Measurements from ENCODE around the gene IL1B.

Gene IL1B

DNA sequence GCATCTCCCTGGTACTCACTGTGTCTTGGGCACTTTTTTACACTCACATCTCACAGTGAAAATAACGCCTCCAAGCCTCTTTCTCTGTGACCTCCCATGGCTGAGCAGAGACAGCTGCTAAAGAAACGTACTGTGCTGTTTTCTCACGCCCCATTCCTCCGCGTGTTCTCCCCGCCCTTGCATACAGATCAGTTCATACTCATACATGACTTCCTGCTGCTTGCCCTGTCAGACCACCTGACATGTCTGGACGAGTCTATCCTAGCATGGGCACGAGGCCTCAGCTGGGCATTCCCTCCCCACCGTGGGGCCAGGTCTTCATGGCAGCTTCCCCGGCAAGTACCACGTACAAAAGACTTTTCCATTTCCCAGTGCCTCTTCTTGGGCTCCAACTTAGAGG, 31.0 kb downstream of the IL1B start:
- Histone ChIP-seq H2AFZ (ENCODE audit: low read length, unreplicated experiment) (no peak overlapping the region), H3K79me2 (ENCODE audit: control insufficient read depth, insufficient read depth, low read length, unreplicated experiment) (no peaks in the 10 kb centered on the region), H3K27ac (ENCODE audit: low read depth, low read length) (peak overlapping the region; percentile 93; the same call in 1 of the 2 replicates), H3K4me3 (ENCODE audit: low read depth, low read length) (no peak overlapping the region), H3K4me1 (ENCODE audit: control insufficient read depth, insufficient read depth, low read length, unreplicated experiment) (peaks cover 18% of the 10 kb centered on the region), H3K27me3 (ENCODE audit: insufficient read depth, low read length) (no peaks in the 10 kb centered on the region), H3K36me3 (ENCODE audit: insufficient read depth, low read length) (peaks cover 5% of the 10 kb centered on the region; the same call in 1 of the 2 replicates)

DNA sequence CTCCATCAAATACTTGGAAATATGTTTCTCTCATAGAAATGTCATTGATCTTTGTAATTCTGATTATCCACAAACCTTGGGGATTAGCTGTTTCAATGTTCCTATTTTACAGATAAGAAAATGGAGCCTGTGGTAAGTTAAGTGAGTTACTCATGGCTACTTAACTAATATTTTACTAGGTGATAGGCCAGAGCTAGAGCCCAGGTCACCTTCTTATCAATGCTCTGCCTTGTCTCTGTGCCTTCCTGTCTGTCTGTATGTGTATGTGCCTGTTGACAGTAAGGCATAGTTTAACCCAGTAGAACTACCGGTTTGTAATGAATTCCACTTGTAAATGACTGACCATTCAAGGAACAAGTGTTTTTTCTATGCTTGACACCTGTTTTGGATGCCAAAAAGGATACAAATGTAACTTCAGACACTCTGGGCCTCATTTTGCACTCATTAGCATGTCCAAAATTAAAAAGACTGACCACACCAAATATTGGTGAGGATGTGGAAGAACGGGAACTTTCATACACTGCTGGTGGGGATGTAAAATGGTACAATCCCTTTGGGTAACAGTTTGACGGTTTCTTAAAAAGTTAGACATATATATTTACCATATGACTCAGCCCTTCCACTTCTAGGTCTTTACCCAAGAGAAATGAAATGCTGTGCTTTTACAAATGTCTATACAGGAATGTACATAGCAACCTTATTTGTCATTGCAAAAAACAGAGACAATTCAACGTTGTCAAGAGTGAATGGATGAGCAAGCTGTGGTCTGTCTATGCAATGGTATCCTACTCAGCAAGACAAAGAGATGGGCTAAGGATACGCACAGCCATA, 32.7 kb downstream of the IL1B start:
- Histone ChIP-seq H3K36me3 (ENCODE audit: insufficient read depth, low read length) (peaks cover 5% of the 10 kb centered on the region; the same call in 1 of the 2 replicates), H3K4me3 (ENCODE audit: low read depth, low read length) (no peak overlapping the region), H3K27ac (ENCODE audit: low read depth, low read length) (peak overlapping the region; percentile 93), H3K79me2 (ENCODE audit: control insufficient read depth, insufficient read depth, low read length, unreplicated experiment) (no peaks in the 10 kb centered on the region), H3K27me3 (ENCODE audit: insufficient read depth, low read length) (no peaks in the 10 kb centered on the region), H3K4me1 (ENCODE audit: control insufficient read depth, insufficient read depth, low read length, unreplicated experiment) (peaks cover 18% of the 10 kb centered on the region), H2AFZ (ENCODE audit: low read length, unreplicated experiment) (peak overlapping the region; percentile 39)

DNA sequence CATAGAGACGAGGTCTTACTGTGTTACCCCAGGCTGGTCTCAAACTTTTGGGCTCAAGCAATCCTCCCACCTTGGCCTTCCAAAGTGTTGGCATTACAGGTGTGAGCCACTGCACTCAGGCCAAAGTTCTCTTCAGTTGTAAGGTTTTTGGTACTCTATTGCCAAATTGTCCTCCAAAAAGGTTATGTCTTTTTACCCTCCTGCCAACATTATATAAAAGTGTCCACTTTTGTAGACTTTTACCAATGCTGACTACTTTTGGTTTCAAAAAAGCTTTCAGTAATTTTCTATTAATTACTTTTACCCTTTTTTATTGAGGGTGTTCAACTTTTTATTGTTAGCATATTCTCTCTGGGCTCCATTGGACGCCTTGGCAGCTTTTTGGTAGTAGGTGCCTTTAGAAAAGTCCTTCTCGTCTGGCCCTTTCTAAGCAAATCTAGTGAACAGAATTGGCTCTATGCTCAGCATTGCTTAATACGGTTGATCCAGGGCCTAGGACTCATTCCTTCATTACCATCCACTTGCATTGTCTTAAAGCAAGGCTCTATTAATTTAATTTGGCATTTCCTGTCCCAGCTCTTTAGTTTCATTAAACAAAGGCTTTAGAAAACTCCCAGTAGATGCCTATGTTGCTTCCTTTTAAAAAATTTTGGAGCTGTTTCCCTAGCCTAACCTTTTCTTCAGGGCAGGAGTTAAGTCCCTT, 35.5 kb downstream of the IL1B start:
- Histone ChIP-seq H3K27ac (ENCODE audit: low read depth, low read length) (no peak overlapping the region), H3K27me3 (ENCODE audit: insufficient read depth, low read length) (no peaks in the 10 kb centered on the region), H3K36me3 (ENCODE audit: insufficient read depth, low read length) (no peaks in the 10 kb centered on the region), H3K79me2 (ENCODE audit: control insufficient read depth, insufficient read depth, low read length, unreplicated experiment) (no peaks in the 10 kb centered on the region), H2AFZ (ENCODE audit: low read length, unreplicated experiment) (no peak overlapping the region), H3K4me1 (ENCODE audit: control insufficient read depth, insufficient read depth, low read length, unreplicated experiment) (peaks cover 18% of the 10 kb centered on the region), H3K4me3 (ENCODE audit: low read depth, low read length) (no peak overlapping the region)

DNA sequence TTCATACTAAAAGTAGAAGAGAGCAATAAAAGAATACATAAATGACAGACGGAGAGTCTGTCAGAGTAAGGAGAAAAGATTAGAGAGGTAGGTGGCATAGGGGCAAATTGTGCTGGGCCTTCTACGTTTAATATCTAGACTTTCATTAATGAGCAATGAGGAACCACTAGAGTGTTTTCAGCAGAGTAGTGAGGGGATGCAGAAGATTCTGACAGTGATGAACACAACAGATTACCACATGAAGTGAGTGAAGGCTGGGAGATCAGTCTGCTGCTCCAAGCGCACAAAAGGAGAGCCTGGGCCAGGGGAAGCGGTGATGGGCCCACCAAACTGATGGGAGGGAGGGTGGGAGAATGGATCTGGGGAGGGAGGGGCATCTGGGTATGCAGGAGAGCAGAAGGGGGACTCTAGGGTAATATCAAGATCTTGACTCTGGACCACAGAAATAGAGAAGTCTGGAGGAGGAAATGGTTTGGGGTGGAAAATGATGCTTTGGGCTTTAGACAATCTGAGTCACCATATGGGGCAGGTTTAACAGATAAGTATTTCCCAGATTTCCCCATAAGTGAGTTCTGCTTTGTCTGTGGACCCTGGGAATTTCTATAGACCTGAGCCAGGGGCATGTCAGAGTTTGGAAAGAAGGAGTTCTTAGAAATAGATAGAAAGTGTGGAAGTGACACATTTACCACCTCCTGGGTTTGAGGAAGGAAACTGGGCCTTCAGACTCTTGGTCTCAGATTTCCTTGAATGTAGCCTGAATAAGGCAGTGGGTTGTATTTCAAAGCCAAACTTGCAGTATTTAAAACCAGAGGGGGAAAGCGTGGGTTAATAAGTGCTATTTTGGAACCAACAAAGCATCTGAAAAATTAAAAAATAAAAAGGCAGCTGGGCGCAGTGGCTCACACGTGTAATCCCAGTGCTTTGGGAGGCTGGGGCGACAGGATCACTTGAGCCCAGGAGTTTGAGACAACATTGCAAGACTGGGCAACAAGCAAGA, 37.3 kb downstream of the IL1B start:
- Histone ChIP-seq H3K79me2 (ENCODE audit: control insufficient read depth, insufficient read depth, low read length, unreplicated experiment) (no peaks in the 10 kb centered on the region), H3K27me3 (ENCODE audit: insufficient read depth, low read length) (no peaks in the 10 kb centered on the region), H3K4me3 (ENCODE audit: low read depth, low read length) (no peak overlapping the region), H3K4me1 (ENCODE audit: control insufficient read depth, insufficient read depth, low read length, unreplicated experiment) (peaks cover 21% of the 10 kb centered on the region), H3K36me3 (ENCODE audit: insufficient read depth, low read length) (no peaks in the 10 kb centered on the region), H2AFZ (ENCODE audit: low read length, unreplicated experiment) (no peak overlapping the region), H3K27ac (ENCODE audit: low read depth, low read length) (no peak overlapping the region)

GRCh38 chr2:112796486-112796885, 40.1 kb downstream of the IL1B start:
- H3K36me3 ChIP-seq (ENCODE audit: insufficient read depth, low read length) = no peaks in the 10 kb centered on the region
- peaks cover 24% of the 10 kb centered on the region for H3K4me1 ChIP-seq (ENCODE audit: control insufficient read depth, insufficient read depth, low read length, unreplicated experiment)
- H3K79me2 ChIP-seq (ENCODE audit: control insufficient read depth, insufficient read depth, low read length, unreplicated experiment) = no peaks in the 10 kb centered on the region
- H3K27me3 ChIP-seq (ENCODE audit: insufficient read depth, low read length) = no peaks in the 10 kb centered on the region
- H3K27ac ChIP-seq (ENCODE audit: low read depth, low read length) = no peak overlapping the region
- H2AFZ ChIP-seq (ENCODE audit: low read length, unreplicated experiment) = no peak overlapping the region
- no peak overlapping the region for H3K4me3 ChIP-seq (ENCODE audit: low read depth, low read length)

DNA sequence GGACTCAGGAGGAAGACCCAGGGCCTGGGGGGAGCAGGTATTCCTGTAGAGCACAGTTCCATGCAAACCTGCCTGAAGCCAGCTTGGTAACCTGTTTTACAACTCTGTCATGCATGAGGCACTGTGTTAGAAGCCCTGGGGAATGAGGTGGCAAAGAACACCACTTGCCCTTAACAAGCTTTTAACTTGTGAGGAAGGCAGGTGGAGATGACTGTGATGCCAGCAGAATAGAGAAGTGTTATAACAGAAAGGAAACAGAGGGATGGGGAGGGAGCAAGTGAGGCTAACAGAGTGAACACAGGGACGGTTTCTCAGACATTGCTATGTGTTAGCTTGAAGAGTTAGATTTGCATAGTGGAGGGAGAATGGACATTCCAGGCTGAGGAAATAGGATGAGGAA, 40.8 kb downstream of the IL1B start:
- Histone ChIP-seq H3K27ac (ENCODE audit: low read depth, low read length) (no peak overlapping the region), H3K4me3 (ENCODE audit: low read depth, low read length) (no peak overlapping the region), H3K36me3 (ENCODE audit: insufficient read depth, low read length) (no peaks in the 10 kb centered on the region), H3K79me2 (ENCODE audit: control insufficient read depth, insufficient read depth, low read length, unreplicated experiment) (no peaks in the 10 kb centered on the region), H2AFZ (ENCODE audit: low read length, unreplicated experiment) (no peak overlapping the region), H3K4me1 (ENCODE audit: control insufficient read depth, insufficient read depth, low read length, unreplicated experiment) (peaks cover 24% of the 10 kb centered on the region), H3K27me3 (ENCODE audit: insufficient read depth, low read length) (no peaks in the 10 kb centered on the region)

DNA sequence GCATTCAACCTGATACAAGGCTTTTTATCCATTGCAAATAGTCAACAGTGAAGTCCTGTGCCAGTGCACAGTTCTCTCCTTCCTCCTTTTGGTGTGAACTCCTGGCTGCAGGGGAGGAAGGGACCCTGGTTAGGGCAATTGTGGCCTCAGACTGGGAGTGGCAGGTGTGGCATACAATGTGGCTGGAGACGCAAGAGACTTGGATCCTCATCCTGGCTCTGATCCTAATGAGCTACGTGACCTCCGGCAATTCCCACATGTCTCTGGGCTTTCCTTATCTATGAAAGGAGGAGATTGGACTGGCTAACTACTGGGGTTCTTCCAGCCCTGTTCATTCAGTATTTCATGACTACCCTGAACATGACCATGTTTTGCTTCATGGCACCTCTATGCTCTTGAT, 41.7 kb downstream of the IL1B start:
- H3K4me1 ChIP-seq (ENCODE audit: control insufficient read depth, insufficient read depth, low read length, unreplicated experiment) = peaks cover 24% of the 10 kb centered on the region
- no peaks in the 10 kb centered on the region for H3K79me2 ChIP-seq (ENCODE audit: control insufficient read depth, insufficient read depth, low read length, unreplicated experiment)
- no peak overlapping the region for H2AFZ ChIP-seq (ENCODE audit: low read length, unreplicated experiment)
- H3K4me3 ChIP-seq (ENCODE audit: low read depth, low read length) = no peak overlapping the region
- H3K36me3 ChIP-seq (ENCODE audit: insufficient read depth, low read length) = no peaks in the 10 kb centered on the region
- peak overlapping the region; percentile 93 for H3K27ac ChIP-seq (ENCODE audit: low read depth, low read length)
- no peaks in the 10 kb centered on the region for H3K27me3 ChIP-seq (ENCODE audit: insufficient read depth, low read length)

GRCh38 chr2:112794131-112794733, 42.3 kb downstream of the IL1B start:
- Histone ChIP-seq H3K27ac (ENCODE audit: low read depth, low read length) (peak overlapping the region; percentile 93), H3K4me1 (ENCODE audit: control insufficient read depth, insufficient read depth, low read length, unreplicated experiment) (peaks cover 24% of the 10 kb centered on the region)

DNA sequence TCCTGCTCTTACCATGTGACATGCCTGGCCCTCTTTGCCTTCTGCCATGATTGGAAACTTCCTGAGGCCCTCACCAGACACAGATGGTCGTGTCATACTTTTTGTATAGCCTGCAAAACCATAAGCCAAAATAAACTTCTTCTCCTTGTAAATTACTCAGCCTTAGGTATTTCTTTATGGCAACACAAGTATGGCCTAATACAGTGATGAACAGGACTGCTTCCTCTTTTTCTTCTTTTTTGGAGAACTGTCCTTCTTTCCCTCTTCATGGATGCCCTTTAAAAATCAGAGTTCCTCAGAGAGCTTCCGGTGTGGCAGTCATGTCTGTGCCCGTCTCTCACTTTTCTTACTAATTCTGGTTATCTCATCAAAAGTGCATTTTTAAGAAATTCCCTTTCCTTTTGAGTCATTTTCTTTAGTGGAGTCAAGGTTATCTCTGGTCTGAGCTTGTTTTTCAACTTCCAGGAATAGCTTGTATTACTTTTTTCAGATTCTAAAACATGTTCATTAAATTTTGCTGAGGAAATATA, 43.1 kb downstream of the IL1B start:
- Histone ChIP-seq H3K79me2 (ENCODE audit: control insufficient read depth, insufficient read depth, low read length, unreplicated experiment) (no peaks in the 10 kb centered on the region), H3K36me3 (ENCODE audit: insufficient read depth, low read length) (no peaks in the 10 kb centered on the region), H3K4me1 (ENCODE audit: control insufficient read depth, insufficient read depth, low read length, unreplicated experiment) (peaks cover 24% of the 10 kb centered on the region), H3K27me3 (ENCODE audit: insufficient read depth, low read length) (no peaks in the 10 kb centered on the region), H3K4me3 (ENCODE audit: low read depth, low read length) (no peak overlapping the region), H2AFZ (ENCODE audit: low read length, unreplicated experiment) (no peak overlapping the region), H3K27ac (ENCODE audit: low read depth, low read length) (peak overlapping the region; percentile 93)

More at GRCh38 chr2:112794131-112794733, 42.3 kb downstream of the IL1B start:
- H3K36me3 ChIP-seq (ENCODE audit: insufficient read depth, low read length) = no peaks in the 10 kb centered on the region
- H3K27me3 ChIP-seq (ENCODE audit: insufficient read depth, low read length) = no peaks in the 10 kb centered on the region
- H2AFZ ChIP-seq (ENCODE audit: low read length, unreplicated experiment) = no peak overlapping the region
- H3K79me2 ChIP-seq (ENCODE audit: control insufficient read depth, insufficient read depth, low read length, unreplicated experiment) = no peaks in the 10 kb centered on the region
- H3K4me3 ChIP-seq (ENCODE audit: low read depth, low read length) = no peak overlapping the region

DNA sequence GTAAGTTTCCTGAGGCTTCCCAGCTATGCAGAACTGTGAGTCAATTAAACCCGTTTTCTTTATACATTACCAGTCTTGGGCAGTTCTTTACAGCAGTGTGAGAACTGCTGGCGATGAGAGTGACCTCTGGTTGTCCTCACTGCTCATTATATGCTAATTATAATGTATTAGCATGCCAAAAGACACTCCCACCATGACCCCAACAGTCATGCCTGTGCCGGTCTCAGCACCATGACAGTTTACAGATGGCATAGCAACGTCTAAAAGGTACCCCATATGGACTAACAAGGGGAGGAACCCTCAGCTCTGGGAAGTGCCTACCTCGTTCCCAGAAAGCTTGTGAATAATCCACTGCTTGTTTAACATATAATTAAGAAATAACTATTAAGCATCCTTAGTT, 44.2 kb downstream of the IL1B start:
- Histone ChIP-seq H3K4me3 (ENCODE audit: low read depth, low read length) (no peak overlapping the region), H3K36me3 (ENCODE audit: insufficient read depth, low read length) (no peaks in the 10 kb centered on the region), H3K27me3 (ENCODE audit: insufficient read depth, low read length) (no peaks in the 10 kb centered on the region), H3K4me1 (ENCODE audit: control insufficient read depth, insufficient read depth, low read length, unreplicated experiment) (peaks cover 24% of the 10 kb centered on the region), H3K79me2 (ENCODE audit: control insufficient read depth, insufficient read depth, low read length, unreplicated experiment) (no peaks in the 10 kb centered on the region), H2AFZ (ENCODE audit: low read length, unreplicated experiment) (no peak overlapping the region), H3K27ac (ENCODE audit: low read depth, low read length) (no peak overlapping the region; the same call in 1 of the 2 replicates)

Data from ACC112 (cell line).